HCT116 (cell line): ENCODE measurements around the gene STRIT1. TPM values are rescaled to one million over a fixed set of nuclear protein-coding genes. Genes with fewer than 3 reads are reported as not detected.

Experiments used
- ATAC-seq: fragments of 200-7000 bp; cut with Tn5 transposase; 2 replicates; pipeline ENCODE4 v1.9.1; 2020; ENCODE audit warnings: mild to moderate bottlenecking, moderate library complexity
- BruUV-seq: library from RNA; stranded (reverse); fragments of 400-500 nt; replicated peaks from 2 replicates; lab custom pipeline; 2021; lab: Mats Ljungman, UMichigan
- CTCF ChIA-PET: fragments of 300-600 bp; sonication (Branson Sonifier 250); formaldehyde crosslinking; loops from one replicate; lab custom pipeline; 2021; ENCODE audit warnings: antibody characterized with exemption; lab: Charles Lee
- POLR2A ChIA-PET: fragments of 300-600, 350-600 bp; sonication (Branson Sonifier 250); formaldehyde crosslinking; loops from one replicate; lab custom pipeline; 2021; ENCODE audit warnings: antibody characterized with exemption; lab: Charles Lee
- RAD21 ChIA-PET, 2 experiments: fragments of 300-600 bp; sonication (Branson Sonifier 250); formaldehyde crosslinking; loops; one replicate each; lab custom pipeline; 2023; ENCODE audit warnings: low total read pairs in 2 of 2; ENCODE audit not compliant: uncharacterized antibody in 2 of 2, unreplicated experiment in 2 of 2, low non-redundant PET in 1 of 2; lab: Charles Lee
- DNase-seq: peaks from one replicate; pipeline ENCODE4 v3.0.0-alpha.2; 2010; ENCODE audit warnings: low read depth, low spot score
- H2AFZ ChIP-seq: fragments of 200-600 bp; shearing (Covaris generic), sonication (generic); 2 replicates; pipeline ENCODE4 v1.6.1; 2017; ENCODE audit warnings: low read depth, mixed run types, mixed read lengths, antibody characterized with exemption, low read length; ENCODE audit not compliant: poor library complexity, severe bottlenecking
- H3K27ac ChIP-seq: 2 replicates; pipeline ENCODE4 v1.5.1; 2012; ENCODE audit warnings: low read depth, low read length
- H3K27me3 ChIP-seq: fragments of 200-600 bp; sonication (generic); 2 replicates; pipeline ENCODE4 v1.6.1; 2016; ENCODE audit warnings: mixed run types, low read length, mixed read lengths; ENCODE audit not compliant: insufficient read depth
- H3K36me3 ChIP-seq, 2 experiments: fragments of 200-500 bp in 1 of 2; fragments of 200-600 bp in 1 of 2; sonication (Bioruptor generic) in 1 of 2; sonication (generic) in 1 of 2; 2 replicates each; pipeline versions ENCODE4 v1.5.1 to v1.6.1; 2014 to 2016; ENCODE audit warnings: low read length in 2 of 2, inconsistent platforms in 1 of 2, mixed read lengths in 1 of 2, mixed run types in 1 of 2; ENCODE audit not compliant: insufficient read depth in 2 of 2, control insufficient read depth in 1 of 2
- H3K4me1 ChIP-seq, 2 experiments: fragments of 200-600 bp in 1 of 2; sonication (generic) in 1 of 2; 2 replicates each; pipeline versions ENCODE4 v1.5.1 to v1.6.1; 2012 to 2017; ENCODE audit warnings: low read length in 2 of 2, inconsistent platforms in 1 of 2, mild to moderate bottlenecking in 1 of 2, mixed read lengths in 1 of 2, mixed run types in 1 of 2, moderate library complexity in 1 of 2; ENCODE audit not compliant: insufficient read depth in 2 of 2, control insufficient read depth in 1 of 2
- H3K4me2 ChIP-seq: fragments of 200-600 bp; sonication (generic); 2 replicates; pipeline ENCODE4 v1.6.1; 2017; ENCODE audit warnings: mixed run types, low read length, mixed read lengths
- H3K4me3 ChIP-seq, 2 experiments: fragments of 200-600 bp in 1 of 2; sonication (generic) in 1 of 2; replicated peaks in 1 of 2; 2 replicates each; pipeline ENCODE4 v1.5.1; 2011 to 2016; ENCODE audit warnings: low read length in 2 of 2, control low read depth in 1 of 2, low read depth in 1 of 2, mild to moderate bottlenecking in 1 of 2, mixed read lengths in 1 of 2, mixed run types in 1 of 2
- H3K79me2 ChIP-seq: fragments of 200-600 bp; sonication (generic); 2 replicates; pipeline ENCODE4 v1.6.1; 2017; ENCODE audit warnings: mild to moderate bottlenecking, mixed run types, low read length, moderate library complexity, mixed read lengths; ENCODE audit not compliant: insufficient read depth
- H3K9ac ChIP-seq: fragments of 200-600 bp; sonication (generic); 2 replicates; pipeline ENCODE4 v1.6.1; 2016; ENCODE audit warnings: low read length, mixed read lengths
- H3K9me2 ChIP-seq: fragments of 200-600 bp; sonication (generic), shearing (Covaris generic); 2 replicates; pipeline ENCODE4 v1.6.1; 2017; ENCODE audit warnings: mixed run types, mild to moderate bottlenecking, moderate library complexity; ENCODE audit not compliant: insufficient read depth
- H3K9me3 ChIP-seq, 2 experiments: fragments of 200-500 bp in 1 of 2; fragments of 200-600 bp in 1 of 2; sonication (Bioruptor generic) in 1 of 2; sonication (generic) in 1 of 2; 2 replicates each; pipeline ENCODE4 v1.6.1; 2014 to 2017; ENCODE audit warnings: low read length in 2 of 2, mixed read lengths in 2 of 2, inconsistent platforms in 1 of 2, low read depth in 1 of 2, mild to moderate bottlenecking in 1 of 2, mixed run types in 1 of 2, moderate library complexity in 1 of 2; ENCODE audit not compliant: control insufficient read depth in 1 of 2, insufficient read depth in 1 of 2
- H4K20me1 ChIP-seq: fragments of 200-600 bp; sonication (generic), shearing (Covaris generic); 2 replicates; pipeline ENCODE4 v1.6.1; 2017; ENCODE audit warnings: mixed run types, mild to moderate bottlenecking, moderate library complexity; ENCODE audit not compliant: insufficient read depth
- CBX3 ChIP-seq: IDR thresholded peaks from 2 replicates; pipeline ENCODE4 v1.6.1; 2012; ENCODE audit warnings: low read depth
- EGR1 ChIP-seq: IDR thresholded peaks from 2 replicates; pipeline ENCODE4 v1.6.1; 2012; ENCODE audit warnings: low read depth
- FOSL1 ChIP-seq: IDR thresholded peaks from 2 replicates; pipeline ENCODE4 v1.6.1; 2012; ENCODE audit warnings: low read depth
- JUND ChIP-seq: IDR thresholded peaks from 2 replicates; pipeline ENCODE4 v1.6.1; 2012
- MAX ChIP-seq: IDR thresholded peaks from 2 replicates; pipeline ENCODE4 v1.6.1; 2012
- POLR2A ChIP-seq: IDR thresholded peaks from 2 replicates; pipeline ENCODE4 v1.7.0; 2011; ENCODE audit warnings: borderline replicate concordance; ENCODE audit not compliant: insufficient read depth, insufficient read length; ENCODE audit errors: extremely low read depth
- POLR2AphosphoS5 ChIP-seq: IDR thresholded peaks from 2 replicates; pipeline ENCODE4 v1.6.1; 2011; ENCODE audit warnings: mild to moderate bottlenecking, low read depth, low read length, moderate library complexity
- RAD21 ChIP-seq: IDR thresholded peaks from 2 replicates; pipeline ENCODE4 v1.6.1; 2012; ENCODE audit warnings: low read depth, mild to moderate bottlenecking
- REST ChIP-seq: IDR thresholded peaks from 2 replicates; pipeline ENCODE4 v1.6.1; 2012; ENCODE audit warnings: low read depth
- SP1 ChIP-seq: IDR thresholded peaks from 2 replicates; pipeline ENCODE4 v1.6.1; 2012; ENCODE audit warnings: low read depth
- SRF ChIP-seq: IDR thresholded peaks from 2 replicates; pipeline ENCODE4 v1.6.1; 2012; ENCODE audit warnings: low read depth
- TCF7L2 ChIP-seq: IDR thresholded peaks from 2 replicates; pipeline ENCODE4 v1.7.0; 2011; ENCODE audit warnings: borderline replicate concordance, inconsistent platforms; ENCODE audit not compliant: insufficient read depth, insufficient read length; ENCODE audit errors: extremely low read depth
- YY1 ChIP-seq: IDR thresholded peaks from 2 replicates; pipeline ENCODE4 v1.6.1; 2011; ENCODE audit warnings: low read length, low read depth, moderate library complexity, mild to moderate bottlenecking; ENCODE audit not compliant: insufficient replicate concordance; ENCODE audit errors: extremely low read depth
- ZBTB33 ChIP-seq: IDR thresholded peaks from 2 replicates; pipeline ENCODE4 v1.6.1; 2011; ENCODE audit warnings: mild to moderate bottlenecking, low read length, moderate library complexity; ENCODE audit not compliant: insufficient replicate concordance; ENCODE audit errors: extremely low read depth
- ZFX ChIP-seq: fragments of 450-650 bp; IDR thresholded peaks from 2 replicates; pipeline ENCODE4 v1.6.1; 2017
- ZNF274 ChIP-seq: fragments of 200-500 bp; sonication (Bioruptor generic); IDR thresholded peaks from 2 replicates; pipeline ENCODE4 v1.6.1; 2014; ENCODE audit warnings: mild to moderate bottlenecking, low read depth, low read length, inconsistent platforms
- intact Hi-C: fragments of 100-400 bp; cut with micrococcal nuclease; formaldehyde crosslinking; loops from 2 replicates; pipeline ENCODE4 v1.10.0; 2022
- total RNA-seq: library from RNA; stranded (reverse); gene quantifications from one replicate; pipeline ENCODE4 v1.2.1, GENCODE V29; 2021; ENCODE audit not compliant: unreplicated experiment

STRIT1 gene
- total RNA-seq, 1 experiment from 2014 or later: not detected

- POLR2A ChIA-PET: no interaction called here
- TF ChIP-seq YY1: no peak
- TF ChIP-seq RAD21: no peak
- TF ChIP-seq MAX: no peak
- TF ChIP-seq SP1: no peak
- no peak for TF ChIP-seq JUND
- TF ChIP-seq TCF7L2: no peak
- TF ChIP-seq CBX3: no peak
- TF ChIP-seq REST: no peak
- no peak for TF ChIP-seq ZFX
- no peak for TF ChIP-seq ZNF274
- TF ChIP-seq EGR1: no peak
- no peak for TF ChIP-seq ZBTB33
- no peak for TF ChIP-seq SRF
- no peak for TF ChIP-seq FOSL1
- TF ChIP-seq POLR2A: no peak
- TF ChIP-seq POLR2AphosphoS5: no peak
- Histone ChIP-seq H4K20me1 (no peaks in the 10 kb centered on the region), H3K9me2 (no peaks in the 10 kb centered on the region), H3K27me3 (no peaks in the 10 kb centered on the region), H3K4me1 (peaks cover 0 to 8% of the 10 kb centered on the region in 2 experiments; a peak in 2 of 4 replicates), H3K9me3 (no peaks in the 10 kb centered on the region), H2AFZ (no peak overlapping the region), H3K36me3 (no peaks in the 10 kb centered on the region), H3K9ac (no peak overlapping the region), H3K79me2 (no peaks in the 10 kb centered on the region), H3K27ac (no peak overlapping the region), H3K4me2 (no peak overlapping the region), H3K4me3 (no peak overlapping the region)
- DNase-seq (no peak), ATAC-seq (no peak)
- CTCF ChIA-PET: no interaction called here
- intact Hi-C loops: no loop called here
- no TSS peak for BruUV-seq
- RAD21 ChIA-PET: no interaction called here
Observed at GRCh38 chr3:155282385-155283091, 10.9 kb downstream of the STRIT1 start.
